Osteoblast (primary cell): ENCODE data around the gene TGM2. TPM values are rescaled to one million over a fixed set of nuclear protein-coding genes. Genes with fewer than 3 reads are reported as not detected.

Experiments used
- DNase-seq: peaks from one replicate; pipeline ENCODE4 v3.0.0; 2011; ENCODE audit warnings: low spot score, mixed read lengths; ENCODE audit not compliant: insufficient read length; ENCODE audit errors: missing footprints
- H2AFZ ChIP-seq: 2 replicates; pipeline ENCODE4 v1.6.0; 2011; ENCODE audit warnings: mild to moderate bottlenecking, low read length
- H3K27ac ChIP-seq: 2 replicates; pipeline ENCODE4 v1.5.1; 2011; ENCODE audit warnings: mild to moderate bottlenecking, low read depth, low read length, moderate library complexity
- H3K27me3 ChIP-seq: 2 replicates; pipeline ENCODE4 v1.6.0; 2012; ENCODE audit warnings: mild to moderate bottlenecking, control low read depth, inconsistent platforms, low read length, moderate library complexity; ENCODE audit not compliant: insufficient read depth
- H3K36me3 ChIP-seq: 2 replicates; pipeline ENCODE4 v1.5.1; 2011; ENCODE audit warnings: mild to moderate bottlenecking, low read length, control low read depth, moderate library complexity; ENCODE audit not compliant: insufficient read depth
- H3K4me1 ChIP-seq: 2 replicates; pipeline ENCODE4 v1.5.1; 2011; ENCODE audit warnings: mild to moderate bottlenecking, low read length, control low read depth, moderate library complexity; ENCODE audit not compliant: insufficient read depth
- H3K4me2 ChIP-seq: 2 replicates; pipeline ENCODE4 v1.6.0; 2011; ENCODE audit warnings: mild to moderate bottlenecking, low read length; ENCODE audit not compliant: insufficient read depth
- H3K4me3 ChIP-seq: fragments of 200-600 bp; sonication (generic); 3 replicates; pipeline ENCODE4 v1.5.1; 2012; ENCODE audit warnings: mild to moderate bottlenecking, low read length, inconsistent platforms; ENCODE audit not compliant: insufficient read depth
- H3K79me2 ChIP-seq: 2 replicates; pipeline ENCODE4 v1.6.0; 2012; ENCODE audit warnings: mild to moderate bottlenecking, low read length, control low read depth, inconsistent platforms; ENCODE audit not compliant: insufficient read depth
- H3K9me3 ChIP-seq: 2 replicates; pipeline ENCODE4 v1.5.1; 2011; ENCODE audit warnings: low read depth, low read length, control low read depth
- H4K20me1 ChIP-seq: 2 replicates; pipeline ENCODE4 v1.6.0; 2012; ENCODE audit warnings: mild to moderate bottlenecking, low read length, control low read depth; ENCODE audit not compliant: insufficient read depth
- total RNA-seq: library from RNA; depleted of rRNA; stranded (reverse); fragments of >200 nt; gene quantifications from 2 replicates; pipeline ENCODE4 v1.2.3, GENCODE V29; 2012
- TF ChIP-seq, protein P1 (sequence below): IDR thresholded peaks from 2 replicates; pipeline ENCODE4 v1.5.1; 2011; ENCODE audit warnings: mild to moderate bottlenecking, low read depth, low read length, moderate library complexity; ENCODE audit errors: extremely low read depth

TGM2 gene
- total RNA-seq, 1 donor = 78.2 TPM

DNA sequence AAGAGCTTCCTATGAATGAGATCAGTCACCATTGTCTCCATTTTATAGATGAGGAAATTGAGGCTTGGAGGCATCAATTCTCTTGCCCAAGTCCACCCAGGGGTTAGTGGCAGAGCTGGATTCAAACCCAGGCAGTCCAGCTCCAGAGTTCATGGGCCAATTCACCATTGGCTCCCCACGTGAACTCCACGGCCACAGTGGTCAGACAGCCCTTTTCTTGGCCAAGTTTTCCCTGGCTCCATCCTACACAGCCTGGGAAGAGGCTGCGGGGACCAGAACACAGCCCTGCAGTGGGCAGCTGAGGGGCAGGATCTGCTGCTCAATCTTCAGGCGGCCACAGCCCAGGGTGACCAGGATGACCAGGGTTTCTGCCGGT is 20.5 kb downstream of the TGM2 start:
- H3K27ac ChIP-seq = peak overlapping the region; percentile 96
- no peak overlapping the region for H2AFZ ChIP-seq
- no peaks in the 10 kb centered on the region for H3K79me2 ChIP-seq
- H4K20me1 ChIP-seq = no peaks in the 10 kb centered on the region
- H3K4me3 ChIP-seq = peak overlapping the region; percentile 3
- H3K27me3 ChIP-seq = no peaks in the 10 kb centered on the region
- no peak for DNase-seq
- TF ChIP-seq, protein P1, sequence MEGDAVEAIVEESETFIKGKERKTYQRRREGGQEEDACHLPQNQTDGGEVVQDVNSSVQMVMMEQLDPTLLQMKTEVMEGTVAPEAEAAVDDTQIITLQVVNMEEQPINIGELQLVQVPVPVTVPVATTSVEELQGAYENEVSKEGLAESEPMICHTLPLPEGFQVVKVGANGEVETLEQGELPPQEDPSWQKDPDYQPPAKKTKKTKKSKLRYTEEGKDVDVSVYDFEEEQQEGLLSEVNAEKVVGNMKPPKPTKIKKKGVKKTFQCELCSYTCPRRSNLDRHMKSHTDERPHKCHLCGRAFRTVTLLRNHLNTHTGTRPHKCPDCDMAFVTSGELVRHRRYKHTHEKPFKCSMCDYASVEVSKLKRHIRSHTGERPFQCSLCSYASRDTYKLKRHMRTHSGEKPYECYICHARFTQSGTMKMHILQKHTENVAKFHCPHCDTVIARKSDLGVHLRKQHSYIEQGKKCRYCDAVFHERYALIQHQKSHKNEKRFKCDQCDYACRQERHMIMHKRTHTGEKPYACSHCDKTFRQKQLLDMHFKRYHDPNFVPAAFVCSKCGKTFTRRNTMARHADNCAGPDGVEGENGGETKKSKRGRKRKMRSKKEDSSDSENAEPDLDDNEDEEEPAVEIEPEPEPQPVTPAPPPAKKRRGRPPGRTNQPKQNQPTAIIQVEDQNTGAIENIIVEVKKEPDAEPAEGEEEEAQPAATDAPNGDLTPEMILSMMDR = no peak
- H3K36me3 ChIP-seq = peaks cover 89% of the 10 kb centered on the region
- no peaks in the 10 kb centered on the region for H3K9me3 ChIP-seq
- peak overlapping the region; percentile 27 for H3K4me2 ChIP-seq
- H3K4me1 ChIP-seq = peaks cover 27% of the 10 kb centered on the region

GRCh38 chr20:38143646-38144554 is 21.2 kb downstream of the TGM2 start:
- Histone ChIP-seq H3K4me3 (no peak overlapping the region), H3K4me2 (no peak overlapping the region), H3K27me3 (no peaks in the 10 kb centered on the region), H3K4me1 (peaks cover 27% of the 10 kb centered on the region), H3K36me3 (peaks cover 91% of the 10 kb centered on the region), H3K27ac (peak overlapping the region; percentile 96), H4K20me1 (no peaks in the 10 kb centered on the region), H3K79me2 (no peaks in the 10 kb centered on the region), H2AFZ (peak overlapping the region; percentile 3), H3K9me3 (no peaks in the 10 kb centered on the region)
- DNase-seq = peak; percentile 97
- TF ChIP-seq, protein P1 = no peak

DNA sequence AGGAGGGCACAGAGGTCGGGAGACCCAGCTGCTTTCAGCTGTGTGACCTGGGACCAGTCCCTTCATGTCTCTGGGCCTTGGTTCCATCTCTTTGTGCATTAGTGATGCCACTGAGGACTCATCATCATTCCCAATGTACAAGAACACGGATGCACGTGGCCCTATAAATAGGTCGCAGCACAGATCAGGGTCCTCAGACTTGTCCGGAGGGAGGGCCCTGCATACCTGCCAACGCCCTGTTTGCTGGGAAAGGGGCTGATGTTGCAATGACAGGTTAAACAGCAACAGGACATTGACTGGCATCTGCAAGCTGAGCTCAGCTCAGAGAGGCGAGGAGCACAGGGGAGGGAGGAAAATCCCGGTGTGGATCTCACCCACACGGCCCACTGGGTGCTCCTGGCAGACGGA is 21.8 kb downstream of the TGM2 start:
- Histone ChIP-seq H3K4me1 (peaks cover 27% of the 10 kb centered on the region), H3K27ac (peak overlapping the region; percentile 96), H3K36me3 (peaks cover 91% of the 10 kb centered on the region)

DNA sequence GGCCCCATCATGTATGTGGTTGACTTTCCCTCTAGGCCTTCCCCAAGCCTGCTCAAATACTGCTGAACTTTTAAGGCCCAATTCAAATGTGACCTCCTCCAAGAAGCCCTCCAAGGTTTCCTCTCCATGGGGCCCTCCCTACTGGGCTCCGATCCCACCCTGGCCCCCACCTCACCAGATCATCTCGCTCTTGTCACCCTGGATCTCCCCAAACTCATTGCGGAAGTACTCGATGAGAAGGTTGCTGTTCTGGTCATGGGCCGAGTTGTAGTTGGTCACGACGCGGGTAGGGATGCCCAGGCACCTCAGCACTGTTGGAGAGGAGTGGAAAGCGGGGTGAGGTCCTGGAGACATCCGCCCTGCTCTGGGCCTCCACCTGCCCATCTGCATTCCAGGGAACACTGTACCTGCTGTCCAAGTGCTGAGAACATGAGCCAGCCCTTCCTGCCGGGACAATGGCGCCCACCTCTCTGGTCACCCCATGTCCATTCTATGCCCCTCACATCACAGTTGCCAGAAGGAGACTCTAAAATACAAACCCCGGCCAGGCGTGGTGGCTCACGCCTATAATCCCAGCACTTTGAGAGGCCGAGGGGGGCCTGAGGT is 23.1 kb downstream of the TGM2 start:
- no peak overlapping the region for H3K4me2 ChIP-seq
- H4K20me1 ChIP-seq = peaks cover 3% of the 10 kb centered on the region
- no peak overlapping the region for H3K27ac ChIP-seq
- no peak overlapping the region for H2AFZ ChIP-seq
- H3K4me3 ChIP-seq = no peak overlapping the region
- H3K4me1 ChIP-seq = peaks cover 27% of the 10 kb centered on the region
- no peak for DNase-seq
- H3K36me3 ChIP-seq = peaks cover 91% of the 10 kb centered on the region
- H3K9me3 ChIP-seq = no peaks in the 10 kb centered on the region
- H3K27me3 ChIP-seq = no peaks in the 10 kb centered on the region
- TF ChIP-seq, protein P1 = no peak
- H3K79me2 ChIP-seq = no peaks in the 10 kb centered on the region

More for the DNA sequence above, 21.8 kb downstream of the TGM2 start:
- Histone ChIP-seq H4K20me1 (no peaks in the 10 kb centered on the region), H3K4me2 (no peak overlapping the region), H2AFZ (no peak overlapping the region), H3K4me3 (no peak overlapping the region), H3K79me2 (no peaks in the 10 kb centered on the region), H3K27me3 (no peaks in the 10 kb centered on the region), H3K9me3 (no peaks in the 10 kb centered on the region)
- no peak for DNase-seq
- TF ChIP-seq, protein P1 = no peak
